Measurements from ENCODE around the gene TLX2.

Gene TLX2

GRCh38 chr2:74513605-74514367, 464 bp upstream of the TLX2 start:
- peak in 1 of 4 experiments; percentile 13 for DNase-seq

GRCh38 chr2:74515271-74515980, 1.2 kb downstream of the TLX2 start:
- DNase-seq: no peak

GRCh38 chr2:74515981-74516633, 1.9 kb downstream of the TLX2 start:
- peak in 3 of 4 experiments; percentile 22 to 65 (median 40) for DNase-seq

GRCh38 chr2:74516650-74517049, 2.4 kb downstream of the TLX2 start:
- DNase-seq: no peak

GRCh38 chr2:74522516-74522915, 8.3 kb downstream of the TLX2 start:
- no peak for DNase-seq

- DNase-seq: no peak
These were observed 9.8 kb downstream of the TLX2 start for GRCh38 chr2:74524005-74524404.

GRCh38 chr2:74524955-74525716, 10.9 kb downstream of the TLX2 start:
- no peak for DNase-seq

- no peak for DNase-seq
These were observed 11.7 kb downstream of the TLX2 start, which contains the start of gene DQX1 for GRCh38 chr2:74525717-74526648. Gene DQX1, minus strand, starts transcription at chr2:74526231. Its CDS starts 502 bp downstream, at chr2:74525729.

GRCh38 chr2:74526649-74527230, 12.5 kb downstream of the TLX2 start:
- no peak for DNase-seq

- no peak for DNase-seq
These were observed 13.5 kb downstream of the TLX2 start for GRCh38 chr2:74527741-74528140.

GRCh38 chr2:74528600-74529356, 14.5 kb downstream of the TLX2 start:
- DNase-seq: peak in 1 of 4 experiments; percentile 35

- DNase-seq: peak; percentile 60 to 82 (median 76)
These were observed 15.3 kb downstream of the TLX2 start, which contains the start of the genes AUP1 and HTRA2 for GRCh38 chr2:74529357-74530238. Gene AUP1, minus strand, starts transcription at chr2:74529706. Its CDS starts 77 bp downstream, at chr2:74529629. Gene HTRA2, plus strand, starts transcription at chr2:74529933. Its CDS starts 74 bp downstream, at chr2:74530007.

GRCh38 chr2:74530239-74531187, 16.3 kb downstream of the TLX2 start:
- peak in 1 of 4 experiments; percentile 22 for DNase-seq

GRCh38 chr2:74531666-74532065, 17.4 kb downstream of the TLX2 start:
- DNase-seq: no peak

GRCh38 chr2:74532222-74532621, 18.0 kb downstream of the TLX2 start:
- no peak for DNase-seq

- DNase-seq: no peak
These were observed 19.2 kb downstream of the TLX2 start for GRCh38 chr2:74533464-74533863.

GRCh38 chr2:74534411-74534810, 20.2 kb downstream of the TLX2 start:
- DNase-seq: no peak

GRCh38 chr2:74535440-74535965, 21.3 kb downstream of the TLX2 start:
- no peak for DNase-seq

All from activated naive CD4-positive, alpha-beta T cell (primary cell).